ENCODE data around the gene WEE2. TPM values are rescaled to one million over a fixed set of nuclear protein-coding genes. Genes with fewer than 3 reads are reported as not detected.
A peak's percentile ranks its signal among the peaks of the same experiment; 100 is the strongest.

WEE2 gene
- total and polyA plus RNA-seq, 2 of the 13 experiments (the other 11 are each of a cell fraction or from before 2014, with no cell fraction given), result not detected

DNA sequence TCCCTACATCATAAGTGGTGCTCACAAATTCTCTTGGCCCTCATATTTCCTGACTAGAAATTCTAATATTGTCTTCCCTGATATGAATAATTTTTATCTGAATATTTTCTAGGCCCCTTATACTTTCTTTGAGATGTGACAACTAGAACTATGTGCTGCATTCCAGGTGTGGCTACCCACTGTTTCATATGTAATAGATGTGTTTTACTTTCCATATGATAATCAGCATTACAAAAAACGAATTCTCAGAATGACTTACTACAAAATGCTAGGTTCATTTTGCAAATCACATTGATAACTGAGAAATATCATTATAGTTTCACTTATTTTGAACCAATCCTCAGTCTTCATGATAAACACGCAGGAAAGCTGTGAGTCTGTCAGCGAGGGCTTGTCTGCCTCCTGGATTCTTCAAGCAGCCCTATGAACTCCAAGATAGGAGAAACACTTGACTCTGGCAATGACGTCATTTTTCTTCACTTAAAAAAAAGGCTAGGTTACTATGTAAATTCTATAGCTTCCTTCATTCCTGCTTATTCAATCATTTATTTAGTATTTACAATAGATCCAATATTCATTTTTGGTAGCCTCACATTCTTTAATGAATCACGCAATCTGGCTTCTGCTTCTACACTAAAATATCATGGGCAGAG, 4.6 kb downstream of the WEE2 start:
- no peaks in the 10 kb centered on the region for H4K20me1 ChIP-seq (ENCODE audit: insufficient read depth, low read length)
- TF ChIP-seq TOE1 (CRISPR knock-in tag; IDR thresholded peaks at IDR 0.05) (no peak), MIER3 (CRISPR knock-in tag; IDR thresholded peaks at IDR 0.05; ENCODE audit: borderline replicate concordance) (no peak), JDP2 (CRISPR knock-in tag; IDR thresholded peaks at IDR 0.05; ENCODE audit: borderline replicate concordance) (no peak), DR1 (CRISPR knock-in tag; IDR thresholded peaks at IDR 0.05) (no peak), RNF2 (conservative IDR thresholded peaks at IDR 0.05; ENCODE audit: low read depth) (no peak), ZNF253 (CRISPR knock-in tag; IDR thresholded peaks at IDR 0.05; ENCODE audit: borderline replicate concordance) (no peak), ZNF674 (CRISPR knock-in tag; IDR thresholded peaks at IDR 0.05; ENCODE audit: low read depth) (no peak), ZNF263 (CRISPR knock-in tag; IDR thresholded peaks at IDR 0.05) (no peak), ETV6 (CRISPR knock-in tag; conservative IDR thresholded peaks at IDR 0.05) (no peak), NCOA2 (CRISPR knock-in tag; IDR thresholded peaks at IDR 0.05) (no peak), KDM1A (CRISPR knock-in tag; IDR thresholded peaks at IDR 0.05) (no peak), CREB1 (IDR thresholded peaks at IDR 0.05) (peak; percentile 89), CREB1 (CRISPR knock-in tag; IDR thresholded peaks at IDR 0.05) (no peak), ATF7 (IDR thresholded peaks at IDR 0.05) (peak; percentile 98), ATF7 (CRISPR knock-in tag; IDR thresholded peaks at IDR 0.05) (no peak), EHMT2 (IDR thresholded peaks at IDR 0.05; ENCODE audit: borderline replicate concordance, low read depth, low read length) (no peak)
- TF ChIP-seq, protein P1, sequence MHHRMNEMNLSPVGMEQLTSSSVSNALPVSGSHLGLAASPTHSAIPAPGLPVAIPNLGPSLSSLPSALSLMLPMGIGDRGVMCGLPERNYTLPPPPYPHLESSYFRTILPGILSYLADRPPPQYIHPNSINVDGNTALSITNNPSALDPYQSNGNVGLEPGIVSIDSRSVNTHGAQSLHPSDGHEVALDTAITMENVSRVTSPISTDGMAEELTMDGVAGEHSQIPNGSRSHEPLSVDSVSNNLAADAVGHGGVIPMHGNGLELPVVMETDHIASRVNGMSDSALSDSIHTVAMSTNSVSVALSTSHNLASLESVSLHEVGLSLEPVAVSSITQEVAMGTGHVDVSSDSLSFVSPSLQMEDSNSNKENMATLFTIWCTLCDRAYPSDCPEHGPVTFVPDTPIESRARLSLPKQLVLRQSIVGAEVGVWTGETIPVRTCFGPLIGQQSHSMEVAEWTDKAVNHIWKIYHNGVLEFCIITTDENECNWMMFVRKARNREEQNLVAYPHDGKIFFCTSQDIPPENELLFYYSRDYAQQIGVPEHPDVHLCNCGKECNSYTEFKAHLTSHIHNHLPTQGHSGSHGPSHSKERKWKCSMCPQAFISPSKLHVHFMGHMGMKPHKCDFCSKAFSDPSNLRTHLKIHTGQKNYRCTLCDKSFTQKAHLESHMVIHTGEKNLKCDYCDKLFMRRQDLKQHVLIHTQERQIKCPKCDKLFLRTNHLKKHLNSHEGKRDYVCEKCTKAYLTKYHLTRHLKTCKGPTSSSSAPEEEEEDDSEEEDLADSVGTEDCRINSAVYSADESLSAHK (CRISPR knock-in tag; IDR thresholded peaks at IDR 0.05; ENCODE audit: borderline replicate concordance), result no peak
- TF ChIP-seq, protein P2, sequence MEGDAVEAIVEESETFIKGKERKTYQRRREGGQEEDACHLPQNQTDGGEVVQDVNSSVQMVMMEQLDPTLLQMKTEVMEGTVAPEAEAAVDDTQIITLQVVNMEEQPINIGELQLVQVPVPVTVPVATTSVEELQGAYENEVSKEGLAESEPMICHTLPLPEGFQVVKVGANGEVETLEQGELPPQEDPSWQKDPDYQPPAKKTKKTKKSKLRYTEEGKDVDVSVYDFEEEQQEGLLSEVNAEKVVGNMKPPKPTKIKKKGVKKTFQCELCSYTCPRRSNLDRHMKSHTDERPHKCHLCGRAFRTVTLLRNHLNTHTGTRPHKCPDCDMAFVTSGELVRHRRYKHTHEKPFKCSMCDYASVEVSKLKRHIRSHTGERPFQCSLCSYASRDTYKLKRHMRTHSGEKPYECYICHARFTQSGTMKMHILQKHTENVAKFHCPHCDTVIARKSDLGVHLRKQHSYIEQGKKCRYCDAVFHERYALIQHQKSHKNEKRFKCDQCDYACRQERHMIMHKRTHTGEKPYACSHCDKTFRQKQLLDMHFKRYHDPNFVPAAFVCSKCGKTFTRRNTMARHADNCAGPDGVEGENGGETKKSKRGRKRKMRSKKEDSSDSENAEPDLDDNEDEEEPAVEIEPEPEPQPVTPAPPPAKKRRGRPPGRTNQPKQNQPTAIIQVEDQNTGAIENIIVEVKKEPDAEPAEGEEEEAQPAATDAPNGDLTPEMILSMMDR (CRISPR knock-in tag; IDR thresholded peaks at IDR 0.05), result no peak
- 51% methylated on average over 5 of the region's 5 CpGs for WGBS (ENCODE audit: low lambda C conversion rate)
- H3K4me3 ChIP-seq (replicated peaks in 1 of 3; ENCODE audit: insufficient read depth in 1 of 3, low read depth in 2 of 3, low read length in 3 of 3), result no peak overlapping the region
- no peak overlapping the region for H3K4me2 ChIP-seq (ENCODE audit: low read depth, low read length)
- ChIA-PET POLR2A (no interaction called here), CTCF (ENCODE audit: low intra/inter-chr PET ratio, low total read pairs) (no interaction called here)
- no peak overlapping the region for H3K9ac ChIP-seq (ENCODE audit: insufficient read depth, low read depth, low read length)
- H2AFZ ChIP-seq (ENCODE audit: low read length), result no peak overlapping the region
- H3K27me3 ChIP-seq (ENCODE audit: control insufficient read depth in 1 of 2, insufficient read depth in 2 of 2, low read length in 2 of 2), result no peaks in the 10 kb centered on the region; a peak in 1 of 5 replicates
- H3K9me3 ChIP-seq (ENCODE audit: low read length), result no peaks in the 10 kb centered on the region
- no peak for DNase-seq (ENCODE audit: low spot score)
- ATAC-seq, result no peak
- H3K79me2 ChIP-seq (ENCODE audit: insufficient read depth, low read length), result no peaks in the 10 kb centered on the region
- no peak overlapping the region for H3K27ac ChIP-seq (ENCODE audit: extremely low read length, insufficient read depth, low read length)
- no peak for FAIRE-seq
- intact Hi-C loops (cut with micrococcal nuclease; ENCODE audit: unreplicated experiment) (no loop called here), in situ Hi-C loops (cut with HindIII; ENCODE audit: extremely low pct_ligation_motif_present, low pct_unique_long_range_greater_than_20kb) (no loop called here)
- BruUV-seq (replicated peaks), result no TSS peak
- peaks cover 14% of the 10 kb centered on the region for H3K4me1 ChIP-seq (ENCODE audit: insufficient read depth, low read length)
- H3K36me3 ChIP-seq (replicated peaks in 1 of 2; ENCODE audit: control insufficient read depth in 1 of 2, insufficient read depth in 2 of 2, low read length in 2 of 2), result no peaks in the 10 kb centered on the region
